HEK293 (cell line): ENCODE results near the gene ARID3A.
A peak's percentile ranks its signal among the peaks of the same experiment; 100 is the strongest.

Source experiments
- CTCF ChIA-PET: fragments of 350-600 bp; formaldehyde crosslinking; extraction: SDS; loops from one replicate; lab custom pipeline; 2021; ENCODE audit warnings: antibody characterized with exemption; lab: Yijun Ruan, JAX
- POLR2A ChIA-PET: fragments of 300-600 bp; formaldehyde crosslinking; extraction: SDS; loops from one replicate; lab custom pipeline; 2020; ENCODE audit warnings: antibody characterized with exemption, inconsistent platforms; lab: Yijun Ruan, JAX
- H3K27ac ChIP-seq: fragments of 200-500 bp; sonication (Bioruptor generic); 2 replicates; pipeline ENCODE4 v1.5.1; 2014; ENCODE audit warnings: low read depth, low read length, control low read depth, inconsistent platforms; ENCODE audit errors: extremely low read depth
- H3K36me3 ChIP-seq, 2 experiments: fragments of 200-500 bp in 1 of 2; sonication (Bioruptor generic) in 1 of 2; 1 replicate in 1 of 2; 2 replicates in 1 of 2; pipeline ENCODE4 v1.5.1; 2014 to 2017; ENCODE audit warnings: inconsistent platforms in 2 of 2, low read length in 2 of 2; ENCODE audit not compliant: control insufficient read depth in 2 of 2, insufficient read depth in 1 of 2
- H3K4me1 ChIP-seq: fragments of 200-500 bp; sonication (Bioruptor generic); 2 replicates; pipeline ENCODE4 v1.5.1; 2014; ENCODE audit warnings: mild to moderate bottlenecking, low read length, inconsistent platforms; ENCODE audit not compliant: control insufficient read depth, insufficient read depth
- H3K4me3 ChIP-seq: 2 replicates; pipeline ENCODE4 v1.5.1; 2011; ENCODE audit warnings: low read depth, mild to moderate bottlenecking, control low read depth, low read length, moderate library complexity
- H3K9me3 ChIP-seq: fragments of 200-500 bp; sonication (Bioruptor generic); 2 replicates; pipeline ENCODE4 v1.5.1; 2014; ENCODE audit warnings: low read depth, low read length, inconsistent platforms; ENCODE audit not compliant: control insufficient read depth, insufficient read depth
- BCL11B ChIP-seq: fragments of 450-650 bp; formaldehyde crosslinking; IDR thresholded peaks from 2 replicates; pipeline ENCODE4 v1.5.1; 2016; ENCODE audit warnings: low read depth, missing biosample characterization, missing genetic modification characterization
- CTCF ChIP-seq: fragments of 450-650 bp; formaldehyde crosslinking; IDR thresholded peaks from 2 replicates; pipeline ENCODE4 v1.5.1; 2016; ENCODE audit warnings: missing biosample characterization, missing genetic modification characterization
- GLI4 ChIP-seq: fragments of 450-650 bp; formaldehyde crosslinking; IDR thresholded peaks from 2 replicates; pipeline ENCODE4 v1.5.1; 2016; ENCODE audit warnings: missing biosample characterization, missing genetic modification characterization
- GLIS2 ChIP-seq: fragments of 450-650 bp; formaldehyde crosslinking; IDR thresholded peaks from 2 replicates; pipeline ENCODE4 v1.5.1; 2016; ENCODE audit warnings: missing biosample characterization, missing genetic modification characterization
- KLF1 ChIP-seq: fragments of 450-650 bp; formaldehyde crosslinking; IDR thresholded peaks from 2 replicates; pipeline ENCODE4 v1.5.1; 2016; ENCODE audit warnings: missing biosample characterization, missing genetic modification characterization
- OSR2 ChIP-seq: fragments of 450-650 bp; formaldehyde crosslinking; IDR thresholded peaks from 2 replicates; pipeline ENCODE4 v1.5.1; 2016; ENCODE audit warnings: missing biosample characterization, missing genetic modification characterization
- PATZ1 ChIP-seq: fragments of 450-650 bp; formaldehyde crosslinking; IDR thresholded peaks from 2 replicates; pipeline ENCODE4 v1.5.1; 2016; ENCODE audit warnings: missing biosample characterization, missing genetic modification characterization
- PRDM1 ChIP-seq: fragments of 450-650 bp; formaldehyde crosslinking; IDR thresholded peaks from 2 replicates; pipeline ENCODE4; 2016; ENCODE audit warnings: missing biosample characterization, missing genetic modification characterization
- SP3 ChIP-seq: fragments of 450-650 bp; formaldehyde crosslinking; IDR thresholded peaks from 2 replicates; pipeline ENCODE4 v1.5.1; 2016; ENCODE audit warnings: missing biosample characterization, missing genetic modification characterization
- ZBTB11 ChIP-seq: fragments of 450-650 bp; formaldehyde crosslinking; conservative IDR thresholded peaks from 2 replicates; pipeline ENCODE4 v1.5.1; 2016; ENCODE audit warnings: low read depth, missing biosample characterization, missing genetic modification characterization
- ZBTB20 ChIP-seq: fragments of 450-650 bp; formaldehyde crosslinking; IDR thresholded peaks from 2 replicates; pipeline ENCODE4 v1.5.1; 2016; ENCODE audit warnings: missing biosample characterization, missing genetic modification characterization
- ZEB2 ChIP-seq: fragments of 450-650 bp; formaldehyde crosslinking; IDR thresholded peaks from 2 replicates; pipeline ENCODE4 v1.5.1; 2016; ENCODE audit warnings: missing biosample characterization, missing genetic modification characterization
- ZNF10 ChIP-seq: fragments of 450-650 bp; formaldehyde crosslinking; IDR thresholded peaks from 2 replicates; pipeline ENCODE4 v1.5.1; 2017; ENCODE audit warnings: missing biosample characterization, missing genetic modification characterization
- ZNF169 ChIP-seq: fragments of 450-650 bp; formaldehyde crosslinking; IDR thresholded peaks from 2 replicates; pipeline ENCODE4 v1.5.1; 2016; ENCODE audit warnings: missing biosample characterization, missing genetic modification characterization
- ZNF2 ChIP-seq: fragments of 450-650 bp; formaldehyde crosslinking; IDR thresholded peaks from 2 replicates; pipeline ENCODE4 v1.5.1; 2016; ENCODE audit warnings: missing biosample characterization, missing genetic modification characterization
- ZNF280C ChIP-seq: fragments of 450-650 bp; formaldehyde crosslinking; IDR thresholded peaks from 2 replicates; pipeline ENCODE4 v1.5.1; 2016; ENCODE audit warnings: missing biosample characterization, missing genetic modification characterization
- ZNF341 ChIP-seq: fragments of 450-650 bp; formaldehyde crosslinking; IDR thresholded peaks from 2 replicates; pipeline ENCODE4; 2016; ENCODE audit warnings: low read depth, missing biosample characterization, missing genetic modification characterization
- ZNF449 ChIP-seq: fragments of 450-650 bp; formaldehyde crosslinking; IDR thresholded peaks from 2 replicates; pipeline ENCODE4 v1.5.1; 2017; ENCODE audit warnings: missing biosample characterization, mild to moderate bottlenecking, missing genetic modification characterization, moderate library complexity
- ZNF473 ChIP-seq: fragments of 450-650 bp; formaldehyde crosslinking; IDR thresholded peaks from 2 replicates; pipeline ENCODE4 v1.5.1; 2017; ENCODE audit warnings: missing biosample characterization, missing genetic modification characterization
- ZNF610 ChIP-seq: fragments of 450-650 bp; formaldehyde crosslinking; IDR thresholded peaks from 2 replicates; pipeline ENCODE4 v1.5.1; 2016; ENCODE audit warnings: missing biosample characterization, missing genetic modification characterization, borderline replicate concordance
- ZNF654 ChIP-seq: fragments of 450-650 bp; formaldehyde crosslinking; IDR thresholded peaks from 2 replicates; pipeline ENCODE4 v1.5.1; 2016; ENCODE audit warnings: low read depth, missing biosample characterization, missing genetic modification characterization
- ZNF76 ChIP-seq: fragments of 450-650 bp; formaldehyde crosslinking; IDR thresholded peaks from 2 replicates; pipeline ENCODE4; 2016; ENCODE audit warnings: low read depth, missing biosample characterization, missing genetic modification characterization, borderline replicate concordance
- ZNF791 ChIP-seq: fragments of 450-650 bp; formaldehyde crosslinking; IDR thresholded peaks from 2 replicates; pipeline ENCODE4 v1.5.1; 2016; ENCODE audit warnings: missing biosample characterization, missing genetic modification characterization

Gene ARID3A

GRCh38 chr19:917323-918151 is 8.3 kb upstream of the ARID3A start, which contains the start of gene KISS1R:
KISS1R (plus strand) TSS chr19:917333; CDS start chr19:917503, 170 bp downstream.
- Histone ChIP-seq H3K9me3 (no peaks in the 10 kb centered on the region), H3K4me3 (peak within 1 kb of the TSS; percentile 16), H3K36me3 (no peaks in the 10 kb centered on the region), H3K27ac (no peak within 1 kb of the TSS), H3K4me1 (peaks cover 2% of the 10 kb centered on the region; the same call in 1 of the 2 replicates)
- POLR2A ChIA-PET: no interaction called here
- CTCF ChIA-PET: interaction anchor here (0.6 to 1.6 kb wide), 5 partner anchors 67 to 441 kb away, joined by 3 to 5 read pairs (median 4); partner anchors contain the start of gene WDR18
- TF ChIP-seq ZNF610 (tag by site-specific recombination): 0 out of 2 replicates have a peak, but pooled peaks have one; percentile 53
- TF ChIP-seq BCL11B: 0 out of 2 replicates have a peak, but pooled peaks have one; percentile 15
- no peak; the same call in 1 of the 2 replicates for TF ChIP-seq ZBTB20 (tag by site-specific recombination)
- TF ChIP-seq ZBTB11 (tag by site-specific recombination): no peak
- peak; percentile 88 for TF ChIP-seq CTCF (tag by site-specific recombination)
- TF ChIP-seq ZEB2 (tag by site-specific recombination): peak; percentile 80
- TF ChIP-seq GLI4: no peak
- no peak for TF ChIP-seq ZNF169 (tag by site-specific recombination)
- peak; percentile 6; the same call in 1 of the 2 replicates for TF ChIP-seq SP3 (tag by site-specific recombination)
- TF ChIP-seq ZNF791: no peak
- TF ChIP-seq ZNF449: peak; percentile 70; the same call in 1 of the 2 replicates
- peak; percentile 36 for TF ChIP-seq ZNF654 (tag by site-specific recombination)
- TF ChIP-seq PATZ1 (tag by site-specific recombination): peak; percentile 75; the same call in 1 of the 2 replicates
- TF ChIP-seq ZNF341: 0 out of 2 replicates have a peak, but pooled peaks have one; percentile 38
- no peak for TF ChIP-seq ZNF473 (tag by site-specific recombination)
- TF ChIP-seq GLIS2 (tag by site-specific recombination): peak; percentile 39; the same call in 1 of the 2 replicates
- TF ChIP-seq ZNF76 (tag by site-specific recombination): peak; percentile 34; the same call in 1 of the 2 replicates
- peak; percentile 51 for TF ChIP-seq ZNF10 (tag by site-specific recombination)
- TF ChIP-seq ZNF280C (tag by site-specific recombination): no peak
- TF ChIP-seq ZNF2 (tag by site-specific recombination): peak; percentile 45; the same call in 1 of the 2 replicates
- TF ChIP-seq PRDM1 (tag by site-specific recombination): no peak
- 0 out of 2 replicates have a peak, but pooled peaks have one; percentile 9 for TF ChIP-seq KLF1 (tag by site-specific recombination)
- TF ChIP-seq OSR2 (tag by site-specific recombination): no peak; the same call in 1 of the 2 replicates
